Posterior cingulate gyrus (tissue), 11 donors: ENCODE data around the gene AGAP2.
A peak's percentile ranks its signal among the peaks of the same experiment; 100 is the strongest.
"Not testable (repeated sequence)": the region's sequence is repeated elsewhere in the genome, so short reads cannot be mapped to it uniquely, and the experiment has no call there.

Experiments
- DNase-seq, 10 donors: peaks; one replicate each; pipeline versions ENCODE4 v3.0.0 to v3.0.0-alpha.2; 2020 to 2021; ENCODE audit warnings: mixed read lengths in 3 of 10
- intact Hi-C: fragments of 100-400 bp; cut with DNase I; formaldehyde crosslinking; loops from one replicate; pipeline ENCODE4 v1.15.1; 2023

The AGAP2 gene

GRCh38 chr12:57715786-57716185 lies 22.8 kb downstream of the AGAP2 start:
- intact Hi-C loops: no loop called here
- no peak for DNase-seq

- intact Hi-C loops, DNase-seq: not testable (repeated sequence)
Measured at GRCh38 chr12:57715036-57715748, 23.4 kb downstream of the AGAP2 start.

- DNase-seq: no peak
- intact Hi-C loops: no loop called here
Measured at GRCh38 chr12:57713209-57713608, 25.3 kb downstream of the AGAP2 start.

GRCh38 chr12:57712701-57713100 lies 25.8 kb downstream of the AGAP2 start:
- DNase-seq: no peak
- intact Hi-C loops: no loop called here

- no peak for DNase-seq
- intact Hi-C loops: no loop called here
Measured at GRCh38 chr12:57708296-57708695, 30.2 kb downstream of the AGAP2 start.

GRCh38 chr12:57707250-57707649 lies 31.3 kb downstream of the AGAP2 start:
- DNase-seq: no peak
- intact Hi-C loops: no loop called here

GRCh38 chr12:57700317-57700716 lies 38.2 kb downstream of the AGAP2 start:
- no peak for DNase-seq
- intact Hi-C loops: no loop called here

GRCh38 chr12:57698414-57698813 lies 40.1 kb downstream of the AGAP2 start:
- intact Hi-C loops: no loop called here

GRCh38 chr12:57697076-57697475 lies 41.5 kb downstream of the AGAP2 start:
- no peak for DNase-seq
- intact Hi-C loops: no loop called here

More at GRCh38 chr12:57698414-57698813, 40.1 kb downstream of the AGAP2 start:
- no peak for DNase-seq

GRCh38 chr12:57695770-57696432 lies 42.6 kb downstream of the AGAP2 start:
- no peak for DNase-seq
- intact Hi-C loops: no loop called here

GRCh38 chr12:57694459-57695019 lies 44.0 kb downstream of the AGAP2 start:
- peak in 4 of 10 donors; percentile 10 to 81 (median 45) for DNase-seq

GRCh38 chr12:57693659-57694458 lies 44.7 kb downstream of the AGAP2 start, which contains the start of gene OS9:
TSS of gene OS9 (plus strand) at chr12:57694132. CDS start at chr12:57694162, 30 bp downstream.
- intact Hi-C loops: loop anchor here (2.0 to 5.0 kb wide), 2 partner anchors 61 to 112 kb away; partner anchors contain the start of gene B4GALNT1
- DNase-seq: peak; percentile 89 to 99 (median 97)

More at GRCh38 chr12:57694459-57695019, 44.0 kb downstream of the AGAP2 start:
- intact Hi-C loops: loop anchor here (5.0 kb wide), 1 partner anchor 112 kb away; no protein-coding TSS in a partner anchor

GRCh38 chr12:57693317-57693658 lies 45.3 kb downstream of the AGAP2 start:
- intact Hi-C loops: loop anchor here (2.0 to 5.0 kb wide), 2 partner anchors 60 to 111 kb away; partner anchors contain the start of gene B4GALNT1
- no peak for DNase-seq

- intact Hi-C loops: loop anchor here (2.0 to 5.0 kb wide), 2 partner anchors 60 to 110 kb away; partner anchors contain the start of gene B4GALNT1
- DNase-seq: no peak
Measured at GRCh38 chr12:57692500-57692899, 46.0 kb downstream of the AGAP2 start.

- DNase-seq: no peak
- intact Hi-C loops: no loop called here
Measured at GRCh38 chr12:57688931-57689330, 49.6 kb downstream of the AGAP2 start.

GRCh38 chr12:57687862-57688261 lies 50.7 kb downstream of the AGAP2 start:
- peak in 1 of 10 donors; percentile 59 for DNase-seq
- intact Hi-C loops: no loop called here

- intact Hi-C loops: no loop called here
- DNase-seq: no peak
Measured at GRCh38 chr12:57679697-57680096, 58.8 kb downstream of the AGAP2 start.

GRCh38 chr12:57677947-57678346 lies 60.6 kb downstream of the AGAP2 start:
- DNase-seq, intact Hi-C loops: not testable (repeated sequence)

- intact Hi-C loops: no loop called here
- no peak for DNase-seq
Measured at GRCh38 chr12:57674691-57675090, 63.9 kb downstream of the AGAP2 start.
